HG03520 (cell line): ENCODE measurements around the gene RTL5.

Experiments
- ATAC-seq: cut with Tn5 transposase; IDR thresholded peaks from one replicate; pipeline ENCODE4 v1.9.1; 2021; ENCODE audit warnings: mild to moderate bottlenecking, moderate library complexity; ENCODE audit not compliant: unreplicated experiment

Gene RTL5

GRCh38 chrX:72130156-72130761 is 1.5 kb downstream of the RTL5 start:
- no peak for ATAC-seq

- ATAC-seq = no peak
These were observed 2.1 kb downstream of the RTL5 start for GRCh38 chrX:72129661-72130060.

- no peak for ATAC-seq
These were observed 2.8 kb downstream of the RTL5 start for GRCh38 chrX:72128881-72129280.

- ATAC-seq = no peak
These were observed 3.4 kb downstream of the RTL5 start for GRCh38 chrX:72128183-72128834.

- no peak for ATAC-seq
These were observed 4.4 kb downstream of the RTL5 start for GRCh38 chrX:72127332-72127731.

GRCh38 chrX:72126539-72127140 is 5.1 kb downstream of the RTL5 start:
- peak; percentile 52 for ATAC-seq

- ATAC-seq = no peak
These were observed 5.7 kb downstream of the RTL5 start for GRCh38 chrX:72126048-72126415.

- ATAC-seq = no peak
These were observed 6.2 kb downstream of the RTL5 start for GRCh38 chrX:72125331-72126047.

GRCh38 chrX:72124540-72125201 is 7.0 kb downstream of the RTL5 start:
- ATAC-seq = no peak

GRCh38 chrX:72123471-72124185 is 8.1 kb downstream of the RTL5 start:
- no peak for ATAC-seq

- ATAC-seq = no peak
These were observed 8.9 kb downstream of the RTL5 start for GRCh38 chrX:72122621-72123337.

- ATAC-seq = no peak
These were observed 10.3 kb downstream of the RTL5 start for GRCh38 chrX:72121383-72121782.

- no peak for ATAC-seq
These were observed 10.9 kb downstream of the RTL5 start for GRCh38 chrX:72120837-72121236.

GRCh38 chrX:72117636-72118210 is 14.0 kb downstream of the RTL5 start:
- no peak for ATAC-seq

- no peak for ATAC-seq
These were observed 16.3 kb downstream of the RTL5 start for GRCh38 chrX:72115380-72115779.

GRCh38 chrX:72114807-72115206 is 16.9 kb downstream of the RTL5 start:
- ATAC-seq = no peak

GRCh38 chrX:72114306-72114705 is 17.4 kb downstream of the RTL5 start:
- ATAC-seq = no peak

GRCh38 chrX:72113461-72113860 is 18.3 kb downstream of the RTL5 start:
- no peak for ATAC-seq

GRCh38 chrX:72110876-72111708 is 20.6 kb downstream of the RTL5 start:
- no peak for ATAC-seq
